ENCODE results near the gene NDUFA7. TPM values are rescaled to one million over a fixed set of nuclear protein-coding genes. Genes with fewer than 3 reads are reported as not detected.
A peak's percentile ranks its signal among the peaks of the same experiment; 100 is the strongest.
"Not testable (repeated sequence)": the region's sequence is repeated elsewhere in the genome, so short reads cannot be mapped to it uniquely, and the experiment has no call there.

NDUFA7 gene
- total RNA-seq, 4 donors from 2014 or later, result 11.2 to 40.0 (median 18.6) TPM

- DNase-seq, result peak; percentile 8
- WGBS, 2 donors (ENCODE audit: low coverage in 1 of 2), result 87% methylated on average over 4 of the region's 4 CpGs; no CpG with 5 or more reads in 1 of the 2 donors
- Histone ChIP-seq H3K4me1 (peaks cover 17 to 34% (median 29%) of the 10 kb centered on the region in 4 donors), H3K36me3 (peaks cover 0 to 7% (median under 1%) of the 10 kb centered on the region in 4 donors), H3K9me3 (no peaks in the 10 kb centered on the region), H3K27me3 (no peaks in the 10 kb centered on the region), H3K27ac (peak overlapping the region; percentile 73 to 84 (median 83)), H3K4me3 (peak overlapping the region in 1 of 4 donors; percentile 59)
- TF ChIP-seq POLR2A (IDR thresholded peaks at IDR 0.05), result no peak
- no peak for TF ChIP-seq POLR2AphosphoS5 (IDR thresholded peaks at IDR 0.05)
- no peak for TF ChIP-seq EP300 (IDR thresholded peaks at IDR 0.05; ENCODE audit: low read depth)
- TF ChIP-seq CTCF (IDR thresholded peaks at IDR 0.05), result no peak
- in situ Hi-C loops (cut with MboI; ENCODE audit: low pct_ligation_motif_present in 1 of 4, low pct_unique_long_range_greater_than_20kb in 1 of 4, low sequenced_read_pairs in 3 of 4) (no loop called here), intact Hi-C loops (cut with DNase I; ENCODE audit: low total_unique reads) (no loop called here)
These were observed 15.4 kb downstream of the NDUFA7 start for GRCh38 chr19:8305798-8306197.

GRCh38 chr19:8304841-8305621 lies 16.1 kb downstream of the NDUFA7 start:
- peak; percentile 19 for DNase-seq
- WGBS, 2 donors (ENCODE audit: low coverage in 1 of 2), result 80 to 83% methylated on average over 7 to 33 of the region's 33 CpGs
- Histone ChIP-seq H3K27ac (peak overlapping the region in 2 of 4 donors; percentile 83), H3K36me3 (peaks cover 0 to 5% (median 0%) of the 10 kb centered on the region in 4 donors), H3K4me1 (peaks cover 17 to 34% (median 29%) of the 10 kb centered on the region in 4 donors), H3K9me3 (no peaks in the 10 kb centered on the region), H3K4me3 (no peak overlapping the region), H3K27me3 (no peaks in the 10 kb centered on the region)
- in situ Hi-C loops (cut with MboI; ENCODE audit: low pct_ligation_motif_present in 1 of 4, low pct_unique_long_range_greater_than_20kb in 1 of 4, low sequenced_read_pairs in 3 of 4), result no loop called here
- TF ChIP-seq CTCF (IDR thresholded peaks at IDR 0.05) (no peak), EP300 (IDR thresholded peaks at IDR 0.05; ENCODE audit: low read depth) (no peak), POLR2AphosphoS5 (IDR thresholded peaks at IDR 0.05) (no peak), POLR2A (IDR thresholded peaks at IDR 0.05) (no peak)
- intact Hi-C loops (cut with DNase I; ENCODE audit: low total_unique reads), result no loop called here

GRCh38 chr19:8302734-8303133 lies 18.4 kb downstream of the NDUFA7 start:
- no peak overlapping the region for H3K27ac ChIP-seq
- in situ Hi-C loops (cut with MboI; ENCODE audit: low pct_ligation_motif_present in 1 of 4, low pct_unique_long_range_greater_than_20kb in 1 of 4, low sequenced_read_pairs in 3 of 4), result no loop called here
- no peak overlapping the region for H3K4me3 ChIP-seq
- TF ChIP-seq POLR2A (IDR thresholded peaks at IDR 0.05), result no peak
- TF ChIP-seq EP300 (IDR thresholded peaks at IDR 0.05; ENCODE audit: low read depth), result no peak
- TF ChIP-seq POLR2AphosphoS5 (IDR thresholded peaks at IDR 0.05), result no peak
- TF ChIP-seq CTCF (IDR thresholded peaks at IDR 0.05), result no peak
- DNase-seq, result no peak
- 79 to 81% methylated on average over 5 to 6 of the region's 7 CpGs for WGBS, 2 donors (ENCODE audit: low coverage in 1 of 2)
- H3K27me3 ChIP-seq, result no peaks in the 10 kb centered on the region
- intact Hi-C loops (cut with DNase I; ENCODE audit: low total_unique reads), result no loop called here
- H3K9me3 ChIP-seq, result no peaks in the 10 kb centered on the region
- peaks cover 8 to 20% (median 18%) of the 10 kb centered on the region in 4 donors for H3K4me1 ChIP-seq
- peaks cover 0 to 5% (median 0%) of the 10 kb centered on the region in 4 donors for H3K36me3 ChIP-seq

- WGBS, 2 donors (ENCODE audit: low coverage in 1 of 2), result 30 to 55% methylated on average over 2 to 11 of the region's 11 CpGs
These were observed 18.9 kb downstream of the NDUFA7 start for GRCh38 chr19:8302357-8302691.

GRCh38 chr19:8291337-8291736 lies 29.8 kb downstream of the NDUFA7 start:
- DNase-seq; intact Hi-C loops (cut with DNase I; ENCODE audit: low total_unique reads); H3K4me3 ChIP-seq; in situ Hi-C loops (cut with MboI; ENCODE audit: low pct_ligation_motif_present in 1 of 4, low pct_unique_long_range_greater_than_20kb in 1 of 4, low sequenced_read_pairs in 3 of 4); H3K4me1 ChIP-seq; H3K9me3 ChIP-seq; H3K27ac ChIP-seq; H3K36me3 ChIP-seq; H3K27me3 ChIP-seq: not testable (repeated sequence)
- WGBS, 2 donors (ENCODE audit: low coverage in 1 of 2), result no CpG with 5 or more reads among the region's 9 CpGs

More at GRCh38 chr19:8302357-8302691, 18.9 kb downstream of the NDUFA7 start:
- Histone ChIP-seq H3K27ac (no peak overlapping the region), H3K36me3 (peaks cover 0 to 5% (median 0%) of the 10 kb centered on the region in 4 donors), H3K4me3 (no peak overlapping the region), H3K4me1 (peaks cover 4 to 16% (median 14%) of the 10 kb centered on the region in 4 donors), H3K9me3 (no peaks in the 10 kb centered on the region), H3K27me3 (no peaks in the 10 kb centered on the region)
- no peak for TF ChIP-seq POLR2A (IDR thresholded peaks at IDR 0.05)
- no peak for TF ChIP-seq EP300 (IDR thresholded peaks at IDR 0.05; ENCODE audit: low read depth)
- TF ChIP-seq POLR2AphosphoS5 (IDR thresholded peaks at IDR 0.05), result no peak
- no peak for TF ChIP-seq CTCF (IDR thresholded peaks at IDR 0.05)
- in situ Hi-C loops (cut with MboI; ENCODE audit: low pct_ligation_motif_present in 1 of 4, low pct_unique_long_range_greater_than_20kb in 1 of 4, low sequenced_read_pairs in 3 of 4) (no loop called here), intact Hi-C loops (cut with DNase I; ENCODE audit: low total_unique reads) (no loop called here)
- DNase-seq, result no peak

- H3K36me3 ChIP-seq; H3K4me1 ChIP-seq; in situ Hi-C loops (cut with MboI; ENCODE audit: low pct_ligation_motif_present in 1 of 4, low pct_unique_long_range_greater_than_20kb in 1 of 4, low sequenced_read_pairs in 3 of 4); intact Hi-C loops (cut with DNase I; ENCODE audit: low total_unique reads); H3K27ac ChIP-seq; DNase-seq; H3K4me3 ChIP-seq; H3K9me3 ChIP-seq; H3K27me3 ChIP-seq: not testable (repeated sequence)
- no CpG with 5 or more reads among the region's 9 CpGs for WGBS, 2 donors (ENCODE audit: low coverage in 1 of 2)
These were observed 44.7 kb downstream of the NDUFA7 start for GRCh38 chr19:8276508-8276907.
